Measurements from ENCODE around the gene MVK.
A peak's percentile ranks its signal among the peaks of the same experiment; 100 is the strongest.

Gene MVK

DNA sequence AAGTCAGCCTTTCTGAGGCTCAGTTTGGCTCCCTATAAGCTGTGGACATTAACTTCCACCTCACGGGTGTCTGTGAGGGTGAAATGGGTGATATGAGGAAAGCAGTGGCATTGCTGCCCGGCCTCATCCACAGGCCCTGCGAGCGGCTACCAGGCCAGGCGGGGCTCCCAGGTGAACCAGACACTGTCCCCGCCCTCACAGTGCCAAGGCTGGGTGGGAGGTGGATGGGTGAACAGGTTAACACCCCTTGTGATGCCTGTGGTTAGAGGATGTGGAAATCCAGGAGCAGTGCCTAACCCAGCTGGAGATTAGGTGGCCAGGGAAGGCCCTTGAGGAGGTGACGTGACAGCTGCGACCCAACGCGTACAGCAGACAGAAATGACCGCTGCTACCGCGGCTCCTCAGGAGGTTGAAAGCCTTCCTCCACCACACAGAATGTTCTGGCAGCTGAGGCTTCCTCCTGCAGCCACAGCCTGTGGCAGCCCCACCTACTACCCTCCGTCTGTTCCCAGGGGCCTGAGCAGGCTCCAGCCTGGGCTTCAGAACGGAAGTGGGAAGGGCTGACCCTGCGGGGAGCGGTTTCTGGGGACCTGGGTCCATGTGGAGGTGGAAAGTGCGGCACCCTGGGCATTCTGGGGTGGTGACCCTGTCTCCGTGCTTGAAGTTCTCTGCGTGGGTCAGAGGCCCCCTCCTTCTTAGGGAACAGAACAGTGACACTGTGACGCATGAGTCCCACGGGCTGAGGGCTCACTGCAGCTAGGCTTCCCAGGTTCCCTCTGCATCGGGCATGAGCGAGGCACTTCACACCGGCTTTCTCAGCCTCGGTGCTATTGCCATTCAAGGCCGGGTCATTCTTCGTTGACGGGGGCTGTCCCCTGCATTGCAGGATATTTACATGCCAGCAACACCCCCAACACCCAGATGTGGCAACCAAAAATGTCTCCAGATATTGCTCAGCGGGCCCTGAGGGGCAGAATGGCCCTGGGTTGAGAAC, 10.0 kb upstream of the MVK start:
- no peak overlapping the region for H3K9ac ChIP-seq (ENCODE audit: low read length in 2 of 2)
- H3K27ac ChIP-seq (ENCODE audit: low read length), result no peak overlapping the region
- no peaks in the 10 kb centered on the region for H3K4me1 ChIP-seq (ENCODE audit: control insufficient read depth, insufficient read depth, low read length)
- no peaks in the 10 kb centered on the region for H3K9me3 ChIP-seq (ENCODE audit: control insufficient read depth in 2 of 2, low read length in 2 of 2)
- H3K27me3 ChIP-seq (ENCODE audit: control insufficient read depth in 1 of 2, insufficient read depth in 2 of 2, low read length in 2 of 2), result no peaks in the 10 kb centered on the region
- H3K36me3 ChIP-seq (ENCODE audit: control insufficient read depth in 2 of 2, insufficient read depth in 2 of 2, low read length in 2 of 2), result peaks cover 10 to 35% of the 10 kb centered on the region in 2 donors
- no peak overlapping the region for H3K4me3 ChIP-seq (ENCODE audit: low read length in 2 of 2)

GRCh38 chr12:109566424-109566823, 7.2 kb upstream of the MVK start:
- Histone ChIP-seq H3K4me1 (ENCODE audit: control insufficient read depth, insufficient read depth, low read length) (no peaks in the 10 kb centered on the region), H3K4me3 (ENCODE audit: low read length in 2 of 2) (no peak overlapping the region), H3K27me3 (ENCODE audit: control insufficient read depth in 1 of 2, insufficient read depth in 2 of 2, low read length in 2 of 2) (no peaks in the 10 kb centered on the region), H3K9ac (ENCODE audit: low read length in 2 of 2) (no peak overlapping the region), H3K36me3 (ENCODE audit: control insufficient read depth in 2 of 2, insufficient read depth in 2 of 2, low read length in 2 of 2) (peaks cover 10 to 36% of the 10 kb centered on the region in 2 donors), H3K9me3 (ENCODE audit: control insufficient read depth in 2 of 2, low read length in 2 of 2) (no peaks in the 10 kb centered on the region), H3K27ac (ENCODE audit: low read length) (no peak overlapping the region)

DNA sequence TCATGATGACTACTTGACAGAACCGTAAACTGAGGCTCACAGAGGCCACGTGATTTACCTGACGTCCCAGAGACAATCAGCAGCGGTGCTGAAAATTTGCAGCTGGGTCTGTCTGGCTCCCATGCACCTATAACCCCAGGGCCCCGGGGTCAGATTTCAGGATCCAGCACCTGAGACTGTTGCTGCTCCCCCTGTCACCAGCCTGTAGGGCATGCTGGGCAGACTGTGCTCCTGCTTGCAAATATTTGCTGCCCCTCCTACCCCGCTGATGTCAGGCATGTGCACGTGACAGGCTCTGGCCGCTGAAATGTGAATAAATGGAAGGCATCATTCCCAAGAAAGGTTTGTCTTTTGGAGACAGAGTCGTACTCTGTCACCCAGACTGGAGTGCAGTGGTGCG, 6.3 kb upstream of the MVK start:
- Histone ChIP-seq H3K9ac (ENCODE audit: low read length in 2 of 2) (no peak overlapping the region), H3K27me3 (ENCODE audit: control insufficient read depth in 1 of 2, insufficient read depth in 2 of 2, low read length in 2 of 2) (no peaks in the 10 kb centered on the region), H3K4me1 (ENCODE audit: control insufficient read depth, insufficient read depth, low read length) (no peaks in the 10 kb centered on the region), H3K9me3 (ENCODE audit: control insufficient read depth in 2 of 2, low read length in 2 of 2) (no peaks in the 10 kb centered on the region), H3K36me3 (ENCODE audit: control insufficient read depth in 2 of 2, insufficient read depth in 2 of 2, low read length in 2 of 2) (peaks cover 10 to 37% of the 10 kb centered on the region in 2 donors), H3K27ac (ENCODE audit: low read length) (no peak overlapping the region), H3K4me3 (ENCODE audit: low read length in 2 of 2) (no peak overlapping the region)

GRCh38 chr12:109567967-109568366, 5.6 kb upstream of the MVK start:
- Histone ChIP-seq H3K4me1 (ENCODE audit: control insufficient read depth, insufficient read depth, low read length) (peaks cover 2% of the 10 kb centered on the region), H3K27me3 (ENCODE audit: control insufficient read depth in 1 of 2, insufficient read depth in 2 of 2, low read length in 2 of 2) (no peaks in the 10 kb centered on the region), H3K27ac (ENCODE audit: low read length) (no peak overlapping the region), H3K9ac (ENCODE audit: low read length in 2 of 2) (no peak overlapping the region), H3K9me3 (ENCODE audit: control insufficient read depth in 2 of 2, low read length in 2 of 2) (no peaks in the 10 kb centered on the region), H3K4me3 (ENCODE audit: low read length in 2 of 2) (no peak overlapping the region), H3K36me3 (ENCODE audit: control insufficient read depth in 2 of 2, insufficient read depth in 2 of 2, low read length in 2 of 2) (peaks cover 10 to 30% of the 10 kb centered on the region in 2 donors)

- Histone ChIP-seq H3K9ac (ENCODE audit: low read length in 2 of 2) (no peak overlapping the region), H3K4me3 (ENCODE audit: low read length in 2 of 2) (no peak overlapping the region), H3K9me3 (ENCODE audit: control insufficient read depth in 2 of 2, low read length in 2 of 2) (no peaks in the 10 kb centered on the region), H3K27ac (ENCODE audit: low read length) (no peak overlapping the region), H3K4me1 (ENCODE audit: control insufficient read depth, insufficient read depth, low read length) (peaks cover 5% of the 10 kb centered on the region), H3K36me3 (ENCODE audit: control insufficient read depth in 2 of 2, insufficient read depth in 2 of 2, low read length in 2 of 2) (peaks cover 8 to 29% of the 10 kb centered on the region in 2 donors), H3K27me3 (ENCODE audit: control insufficient read depth in 1 of 2, insufficient read depth in 2 of 2, low read length in 2 of 2) (no peaks in the 10 kb centered on the region)
These were observed 5.1 kb upstream of the MVK start for GRCh38 chr12:109568486-109568885.

DNA sequence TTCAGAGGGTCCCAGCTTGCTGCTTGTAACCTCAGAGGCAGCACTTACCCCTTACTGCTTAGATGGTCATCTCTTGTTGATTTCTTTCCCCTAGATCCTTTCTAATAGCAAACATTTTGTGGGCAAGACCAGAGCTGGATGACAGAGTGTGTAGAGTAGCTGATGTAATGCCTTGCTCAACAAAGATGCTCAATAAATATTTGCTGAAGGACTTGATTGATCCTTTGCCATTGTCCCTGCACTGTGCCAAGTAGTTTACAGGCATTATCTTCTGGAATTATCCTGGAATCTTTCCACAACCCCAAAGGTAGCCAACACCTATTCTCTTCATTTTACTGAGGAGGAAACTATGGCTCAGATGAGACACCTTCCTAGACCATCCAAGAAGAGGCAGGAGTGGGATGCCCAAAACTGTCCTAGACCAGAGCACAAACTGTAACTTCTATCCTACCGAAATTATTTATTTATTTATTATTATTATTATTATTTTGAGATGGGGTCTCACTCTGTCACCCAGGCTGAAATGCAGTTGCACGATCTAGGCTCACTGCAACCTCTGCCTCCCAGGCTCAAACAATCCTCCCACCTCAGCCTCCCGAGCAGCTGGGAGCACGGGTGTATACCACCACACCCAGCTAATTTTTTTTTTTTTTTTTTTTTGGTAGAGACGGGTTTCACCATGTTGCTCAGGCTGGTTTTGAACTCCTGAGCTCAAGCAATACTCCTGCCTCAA, 1.7 kb upstream of the MVK start:
- Histone ChIP-seq H3K36me3 (ENCODE audit: control insufficient read depth in 2 of 2, insufficient read depth in 2 of 2, low read length in 2 of 2) (peaks cover 4 to 18% of the 10 kb centered on the region in 2 donors), H3K27me3 (ENCODE audit: control insufficient read depth in 1 of 2, insufficient read depth in 2 of 2, low read length in 2 of 2) (no peaks in the 10 kb centered on the region), H3K9ac (ENCODE audit: low read length in 2 of 2) (no peak overlapping the region), H3K9me3 (ENCODE audit: control insufficient read depth in 2 of 2, low read length in 2 of 2) (no peaks in the 10 kb centered on the region), H3K4me3 (ENCODE audit: low read length in 2 of 2) (no peak overlapping the region), H3K4me1 (ENCODE audit: control insufficient read depth, insufficient read depth, low read length) (peaks cover 15% of the 10 kb centered on the region), H3K27ac (ENCODE audit: low read length) (no peak overlapping the region)

DNA sequence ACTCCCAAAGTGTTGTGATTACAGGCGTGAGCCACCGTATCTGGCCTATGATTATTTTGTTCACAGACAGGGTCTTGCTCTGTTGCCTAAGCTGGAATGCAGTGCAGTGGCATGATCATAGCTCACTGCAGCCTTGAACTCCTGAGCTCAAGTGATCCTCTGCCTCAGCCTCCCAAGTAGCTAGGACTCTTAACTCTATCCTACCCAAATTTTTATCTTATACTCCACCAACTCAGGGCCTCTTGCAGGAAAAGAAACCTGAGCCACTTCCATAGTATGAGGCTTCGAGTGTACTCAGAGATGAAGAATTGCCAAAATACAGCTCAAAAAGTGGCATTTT, 1.1 kb upstream of the MVK start:
- peaks cover 4 to 22% of the 10 kb centered on the region in 2 donors for H3K36me3 ChIP-seq (ENCODE audit: control insufficient read depth in 2 of 2, insufficient read depth in 2 of 2, low read length in 2 of 2)
- H3K9ac ChIP-seq (ENCODE audit: low read length in 2 of 2), result peak overlapping the region in 1 of 2 donors; percentile 63
- no peak overlapping the region for H3K27ac ChIP-seq (ENCODE audit: low read length)

GRCh38 chr12:109573914-109574244, 285 bp downstream of the MVK start:
- Histone ChIP-seq H3K4me1 (ENCODE audit: control insufficient read depth, insufficient read depth, low read length) (peaks cover 15% of the 10 kb centered on the region), H3K4me3 (ENCODE audit: low read length in 2 of 2) (peak overlapping the region; percentile 65 to 94), H3K9me3 (ENCODE audit: control insufficient read depth in 2 of 2, low read length in 2 of 2) (no peaks in the 10 kb centered on the region), H3K36me3 (ENCODE audit: control insufficient read depth in 2 of 2, insufficient read depth in 2 of 2, low read length in 2 of 2) (peaks cover 15 to 26% of the 10 kb centered on the region in 2 donors), H3K27me3 (ENCODE audit: control insufficient read depth in 1 of 2, insufficient read depth in 2 of 2, low read length in 2 of 2) (no peaks in the 10 kb centered on the region), H3K27ac (ENCODE audit: low read length) (no peak overlapping the region), H3K9ac (ENCODE audit: low read length in 2 of 2) (peak overlapping the region; percentile 66 to 84)

More for the DNA sequence above, 1.1 kb upstream of the MVK start:
- Histone ChIP-seq H3K27me3 (ENCODE audit: control insufficient read depth in 1 of 2, insufficient read depth in 2 of 2, low read length in 2 of 2) (no peaks in the 10 kb centered on the region), H3K4me1 (ENCODE audit: control insufficient read depth, insufficient read depth, low read length) (peaks cover 15% of the 10 kb centered on the region), H3K9me3 (ENCODE audit: control insufficient read depth in 2 of 2, low read length in 2 of 2) (no peaks in the 10 kb centered on the region), H3K4me3 (ENCODE audit: low read length in 2 of 2) (peak overlapping the region; percentile 65 to 94)

DNA sequence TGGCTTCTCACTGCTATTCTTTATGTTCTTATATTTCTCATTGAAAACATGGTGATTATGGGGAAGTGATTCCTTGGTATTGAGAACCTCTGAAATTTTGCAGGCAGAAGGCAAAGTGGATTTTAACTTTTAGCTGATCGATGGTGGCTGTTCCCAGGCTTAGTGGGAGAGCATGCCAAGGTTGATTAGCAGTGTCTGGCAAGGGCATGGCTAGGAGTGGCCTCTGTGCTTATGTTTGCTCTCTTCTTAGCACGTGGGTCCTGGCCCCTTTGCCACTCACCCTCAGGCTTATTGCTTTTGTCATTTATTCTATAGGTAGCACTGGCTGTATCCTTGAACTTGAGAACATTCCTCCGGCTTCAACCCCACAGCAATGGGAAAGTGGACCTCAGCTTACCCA, 2.1 kb downstream of the MVK start:
- H3K36me3 ChIP-seq (ENCODE audit: control insufficient read depth in 2 of 2, insufficient read depth in 2 of 2, low read length in 2 of 2), result peaks cover 25 to 32% of the 10 kb centered on the region in 2 donors

DNA sequence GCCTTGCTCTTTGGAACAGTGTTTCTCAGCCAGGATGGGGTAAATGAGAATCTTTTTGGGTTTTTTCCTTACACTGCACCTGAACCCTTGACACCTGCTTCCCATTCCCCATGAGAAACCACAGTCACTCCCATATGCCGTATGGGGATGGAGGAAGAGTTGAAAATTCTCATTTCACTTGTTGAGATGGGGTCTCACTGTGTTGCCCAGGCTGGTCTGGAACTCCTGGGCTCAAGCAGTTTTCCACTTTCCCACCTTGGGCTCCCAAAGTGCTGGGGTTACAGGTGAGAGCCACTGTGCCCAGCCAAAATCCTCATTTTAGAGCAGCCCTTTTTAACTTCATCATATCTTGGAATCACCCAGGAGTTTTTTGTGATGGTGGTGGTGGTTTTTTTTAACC, 3.7 kb downstream of the MVK start:
- no peak overlapping the region for H3K27ac ChIP-seq (ENCODE audit: low read length)
- no peak overlapping the region for H3K9ac ChIP-seq (ENCODE audit: low read length in 2 of 2)
- peaks cover 36 to 38% of the 10 kb centered on the region in 2 donors for H3K36me3 ChIP-seq (ENCODE audit: control insufficient read depth in 2 of 2, insufficient read depth in 2 of 2, low read length in 2 of 2)

More for the DNA sequence above, 2.1 kb downstream of the MVK start:
- Histone ChIP-seq H3K9me3 (ENCODE audit: control insufficient read depth in 2 of 2, low read length in 2 of 2) (no peaks in the 10 kb centered on the region), H3K4me1 (ENCODE audit: control insufficient read depth, insufficient read depth, low read length) (peaks cover 15% of the 10 kb centered on the region), H3K9ac (ENCODE audit: low read length in 2 of 2) (no peak overlapping the region), H3K27me3 (ENCODE audit: control insufficient read depth in 1 of 2, insufficient read depth in 2 of 2, low read length in 2 of 2) (no peaks in the 10 kb centered on the region), H3K4me3 (ENCODE audit: low read length in 2 of 2) (no peak overlapping the region), H3K27ac (ENCODE audit: low read length) (no peak overlapping the region)

More for the DNA sequence above, 3.7 kb downstream of the MVK start:
- peaks cover 15% of the 10 kb centered on the region for H3K4me1 ChIP-seq (ENCODE audit: control insufficient read depth, insufficient read depth, low read length)
- H3K4me3 ChIP-seq (ENCODE audit: low read length in 2 of 2), result no peak overlapping the region
- no peaks in the 10 kb centered on the region for H3K27me3 ChIP-seq (ENCODE audit: control insufficient read depth in 1 of 2, insufficient read depth in 2 of 2, low read length in 2 of 2)
- no peaks in the 10 kb centered on the region for H3K9me3 ChIP-seq (ENCODE audit: control insufficient read depth in 2 of 2, low read length in 2 of 2)

Data from stomach smooth muscle (tissue), 2 donors.